ENCODE data around the gene MAP3K12. TPM values are rescaled to one million over a fixed set of nuclear protein-coding genes. Genes with fewer than 3 reads are reported as not detected.
"Not testable (repeated sequence)": the region's sequence is repeated elsewhere in the genome, so short reads cannot be mapped to it uniquely, and the experiment has no call there.

MAP3K12 gene
- total RNA-seq, 1 experiment from 2014 or later, result 32.8 TPM

- in situ Hi-C loops (cut with HindIII; ENCODE audit: low sequenced_read_pairs), result no loop called here
- peak; percentile 69 for DNase-seq (ENCODE audit: low spot score)
Observed at GRCh38 chr12:53495903-53496751, 3.1 kb downstream of the MAP3K12 start.

GRCh38 chr12:53493610-53494391, 5.5 kb downstream of the MAP3K12 start:
- no peak for DNase-seq (ENCODE audit: low spot score)
- in situ Hi-C loops (cut with HindIII; ENCODE audit: low sequenced_read_pairs), result no loop called here

GRCh38 chr12:53492830-53493609, 6.2 kb downstream of the MAP3K12 start:
- in situ Hi-C loops (cut with HindIII; ENCODE audit: low sequenced_read_pairs), result no loop called here
- DNase-seq (ENCODE audit: low spot score), result peak; percentile 93

- in situ Hi-C loops (cut with HindIII; ENCODE audit: low sequenced_read_pairs), result no loop called here
- DNase-seq (ENCODE audit: low spot score), result no peak
Observed at GRCh38 chr12:53492188-53492587, 7.1 kb downstream of the MAP3K12 start.

- no peak for DNase-seq (ENCODE audit: low spot score)
- in situ Hi-C loops (cut with HindIII; ENCODE audit: low sequenced_read_pairs), result no loop called here
Observed at GRCh38 chr12:53489242-53489864, 9.9 kb downstream of the MAP3K12 start.

- in situ Hi-C loops (cut with HindIII; ENCODE audit: low sequenced_read_pairs), result no loop called here
- DNase-seq (ENCODE audit: low spot score), result peak; percentile 39
Observed at GRCh38 chr12:53486736-53487487, 12.3 kb downstream of the MAP3K12 start.

GRCh38 chr12:53485955-53486735, 13.1 kb downstream of the MAP3K12 start:
- in situ Hi-C loops (cut with HindIII; ENCODE audit: low sequenced_read_pairs), result no loop called here
- DNase-seq (ENCODE audit: low spot score), result no peak

GRCh38 chr12:53484686-53485575, 14.3 kb downstream of the MAP3K12 start:
- no peak for DNase-seq (ENCODE audit: low spot score)
- in situ Hi-C loops (cut with HindIII; ENCODE audit: low sequenced_read_pairs), result no loop called here

- in situ Hi-C loops (cut with HindIII; ENCODE audit: low sequenced_read_pairs), result no loop called here
Observed at GRCh38 chr12:53483979-53484377, 15.3 kb downstream of the MAP3K12 start.

GRCh38 chr12:53483225-53483978, 15.9 kb downstream of the MAP3K12 start:
- in situ Hi-C loops (cut with HindIII; ENCODE audit: low sequenced_read_pairs), result no loop called here
- DNase-seq (ENCODE audit: low spot score), result peak; percentile 20

More at GRCh38 chr12:53483979-53484377, 15.3 kb downstream of the MAP3K12 start:
- no peak for DNase-seq (ENCODE audit: low spot score)

GRCh38 chr12:53482626-53483168, 16.6 kb downstream of the MAP3K12 start:
- in situ Hi-C loops (cut with HindIII; ENCODE audit: low sequenced_read_pairs), result no loop called here
- no peak for DNase-seq (ENCODE audit: low spot score)

GRCh38 chr12:53481939-53482586, 17.2 kb downstream of the MAP3K12 start:
- peak; percentile 61 for DNase-seq (ENCODE audit: low spot score)

GRCh38 chr12:53481458-53481857, 17.8 kb downstream of the MAP3K12 start:
- DNase-seq (ENCODE audit: low spot score); in situ Hi-C loops (cut with HindIII; ENCODE audit: low sequenced_read_pairs): not testable (repeated sequence)

More at GRCh38 chr12:53481939-53482586, 17.2 kb downstream of the MAP3K12 start:
- in situ Hi-C loops (cut with HindIII; ENCODE audit: low sequenced_read_pairs), result no loop called here

- in situ Hi-C loops (cut with HindIII; ENCODE audit: low sequenced_read_pairs), result no loop called here
Observed at GRCh38 chr12:53480491-53481442, 18.5 kb downstream of the MAP3K12 start.

More at GRCh38 chr12:53480491-53481442, 18.5 kb downstream of the MAP3K12 start:
- DNase-seq (ENCODE audit: low spot score), result no peak
